ENCODE measurements around the gene NKD2. TPM values are rescaled to one million over a fixed set of nuclear protein-coding genes. Genes with fewer than 3 reads are reported as not detected.

NKD2 gene
- polyA plus RNA-seq, 1 donor (not counting 4 experiments of a cell fraction or from before 2014, with no cell fraction given): not detected

DNA sequence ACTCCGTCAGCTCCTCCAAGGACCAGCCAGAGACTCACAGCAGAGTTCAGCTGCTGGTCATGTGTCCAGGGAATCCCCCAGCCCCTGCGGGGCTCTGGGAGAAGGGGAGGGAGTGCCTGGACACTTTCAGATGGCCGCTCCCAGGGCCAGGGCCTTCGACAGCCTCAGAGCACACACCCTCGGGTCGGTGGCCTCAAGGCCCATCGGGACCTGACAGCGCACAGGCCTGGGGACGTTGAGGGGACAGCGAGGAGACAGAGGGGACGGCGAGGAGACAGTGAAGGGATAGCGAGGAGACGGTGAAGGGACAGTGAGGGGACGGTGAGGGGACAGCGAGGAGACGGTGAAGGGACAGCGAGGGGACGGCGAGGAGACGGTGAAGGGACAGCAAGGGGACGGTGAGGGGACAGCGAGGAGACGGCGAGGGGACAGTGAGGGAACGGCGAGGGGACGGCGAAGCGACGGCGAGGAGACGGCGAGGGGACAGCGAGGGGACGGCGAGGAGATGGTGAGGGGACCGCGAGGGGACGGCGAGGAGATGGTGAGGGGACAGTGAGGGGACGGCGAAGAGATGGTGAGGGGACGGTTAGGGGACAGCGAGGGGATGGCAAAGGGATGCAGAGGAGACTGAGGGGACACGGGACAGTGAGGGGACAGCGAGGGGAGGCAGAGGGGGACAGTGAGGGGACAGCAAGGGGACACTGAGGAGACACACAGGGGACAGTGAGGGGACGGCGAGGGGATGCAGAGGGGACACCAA lies 56.0 kb downstream of the NKD2 start:
- Histone ChIP-seq H3K27ac (ENCODE audit: control insufficient read depth, insufficient read depth, low read length) (no peak overlapping the region), H3K9me3 (ENCODE audit: control insufficient read depth, low read depth, low read length) (no peaks in the 10 kb centered on the region), H2AFZ (ENCODE audit: control insufficient read depth, low read length) (no peak overlapping the region), H4K20me1 (ENCODE audit: control insufficient read depth, extremely low read depth, insufficient read depth, low read length) (no peaks in the 10 kb centered on the region), H3K36me3 (ENCODE audit: control insufficient read depth in 2 of 2, extremely low read depth in 1 of 2, insufficient read depth in 2 of 2, low read length in 2 of 2) (no peaks in the 10 kb centered on the region), H3K4me1 (ENCODE audit: control insufficient read depth, extremely low read depth, insufficient read depth, low read length) (no peaks in the 10 kb centered on the region), H3K9me1 (ENCODE audit: control insufficient read depth, extremely low read depth, insufficient read depth, low read length) (no peaks in the 10 kb centered on the region), H3K9ac (ENCODE audit: control insufficient read depth, extremely low read depth, insufficient read depth, low read length) (no peak overlapping the region), H3K27me3 (ENCODE audit: control insufficient read depth, extremely low read depth, insufficient read depth, low read length) (no peaks in the 10 kb centered on the region), H3K4me2 (ENCODE audit: control insufficient read depth, extremely low read depth, insufficient read depth, low read depth, low read length) (no peak overlapping the region), H3K79me2 (ENCODE audit: control insufficient read depth, insufficient read depth, low read length) (no peaks in the 10 kb centered on the region), H3K4me3 (ENCODE audit: control insufficient read depth in 2 of 3, extremely low read depth in 1 of 3, insufficient read depth in 2 of 3, low read depth in 1 of 3, low read length in 3 of 3) (no peak overlapping the region)
- TF ChIP-seq, protein P1, sequence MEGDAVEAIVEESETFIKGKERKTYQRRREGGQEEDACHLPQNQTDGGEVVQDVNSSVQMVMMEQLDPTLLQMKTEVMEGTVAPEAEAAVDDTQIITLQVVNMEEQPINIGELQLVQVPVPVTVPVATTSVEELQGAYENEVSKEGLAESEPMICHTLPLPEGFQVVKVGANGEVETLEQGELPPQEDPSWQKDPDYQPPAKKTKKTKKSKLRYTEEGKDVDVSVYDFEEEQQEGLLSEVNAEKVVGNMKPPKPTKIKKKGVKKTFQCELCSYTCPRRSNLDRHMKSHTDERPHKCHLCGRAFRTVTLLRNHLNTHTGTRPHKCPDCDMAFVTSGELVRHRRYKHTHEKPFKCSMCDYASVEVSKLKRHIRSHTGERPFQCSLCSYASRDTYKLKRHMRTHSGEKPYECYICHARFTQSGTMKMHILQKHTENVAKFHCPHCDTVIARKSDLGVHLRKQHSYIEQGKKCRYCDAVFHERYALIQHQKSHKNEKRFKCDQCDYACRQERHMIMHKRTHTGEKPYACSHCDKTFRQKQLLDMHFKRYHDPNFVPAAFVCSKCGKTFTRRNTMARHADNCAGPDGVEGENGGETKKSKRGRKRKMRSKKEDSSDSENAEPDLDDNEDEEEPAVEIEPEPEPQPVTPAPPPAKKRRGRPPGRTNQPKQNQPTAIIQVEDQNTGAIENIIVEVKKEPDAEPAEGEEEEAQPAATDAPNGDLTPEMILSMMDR (optimal IDR thresholded peaks at IDR 0.05 in 1 of 3, IDR thresholded peaks at IDR 0.05 in 1 of 3, conservative IDR thresholded peaks at IDR 0.05 in 1 of 3; ENCODE audit: extremely low read depth in 1 of 3, insufficient read depth in 2 of 3, low read length in 3 of 3): no peak
- no peak for TF ChIP-seq EZH2 (IDR thresholded peaks at IDR 0.05; ENCODE audit: low read length)
- dilution Hi-C loops (cut with MboI; ENCODE audit: extremely low pct_ligation_motif_present, low sequenced_read_pairs): no loop called here
- DNase-seq (ENCODE audit: low read depth, low spot score) (no peak), FAIRE-seq (no peak)

DNA sequence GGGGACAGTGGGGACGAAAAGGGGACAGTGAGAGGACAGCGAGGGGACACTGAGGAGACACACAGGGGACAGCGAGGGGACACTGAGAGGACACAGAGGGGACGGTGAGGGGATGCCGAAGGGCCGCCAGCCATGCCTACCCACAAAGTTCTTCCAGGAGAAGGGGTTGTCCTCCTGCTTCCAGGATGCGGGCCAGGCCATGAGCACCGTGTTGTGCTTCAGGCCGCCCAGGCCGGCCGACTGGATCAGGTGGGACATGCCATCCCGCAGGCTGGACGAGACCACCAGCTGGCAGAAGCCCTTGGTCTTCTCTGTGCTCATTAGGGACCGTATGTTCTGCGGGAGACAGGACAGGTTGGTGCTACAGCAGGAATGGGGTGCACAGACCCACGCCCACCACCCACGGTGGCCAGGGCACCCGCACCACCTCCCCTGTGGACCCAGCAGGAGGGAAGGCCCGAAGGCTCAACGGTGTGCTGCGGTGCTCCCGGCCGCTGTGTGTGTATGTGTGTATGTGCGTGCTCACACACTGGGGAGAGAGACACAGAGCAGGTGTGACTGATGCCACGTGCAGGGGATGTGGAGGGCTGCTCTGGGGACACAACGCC lies 56.6 kb downstream of the NKD2 start:
- H3K9me1 ChIP-seq (ENCODE audit: control insufficient read depth, extremely low read depth, insufficient read depth, low read length): no peaks in the 10 kb centered on the region
- no peak for TF ChIP-seq EZH2 (IDR thresholded peaks at IDR 0.05; ENCODE audit: low read length)
- TF ChIP-seq, protein P1 (optimal IDR thresholded peaks at IDR 0.05 in 1 of 3, IDR thresholded peaks at IDR 0.05 in 1 of 3, conservative IDR thresholded peaks at IDR 0.05 in 1 of 3; ENCODE audit: extremely low read depth in 1 of 3, insufficient read depth in 2 of 3, low read length in 3 of 3): no peak
- H3K4me1 ChIP-seq (ENCODE audit: control insufficient read depth, extremely low read depth, insufficient read depth, low read length): no peaks in the 10 kb centered on the region
- no peaks in the 10 kb centered on the region for H3K79me2 ChIP-seq (ENCODE audit: control insufficient read depth, insufficient read depth, low read length)
- H4K20me1 ChIP-seq (ENCODE audit: control insufficient read depth, extremely low read depth, insufficient read depth, low read length): no peaks in the 10 kb centered on the region
- H3K9ac ChIP-seq (ENCODE audit: control insufficient read depth, extremely low read depth, insufficient read depth, low read length): no peak overlapping the region
- no peak for FAIRE-seq
- no peak overlapping the region for H2AFZ ChIP-seq (ENCODE audit: control insufficient read depth, low read length)
- H3K4me2 ChIP-seq (ENCODE audit: control insufficient read depth, extremely low read depth, insufficient read depth, low read depth, low read length): no peak overlapping the region
- no peaks in the 10 kb centered on the region for H3K36me3 ChIP-seq (ENCODE audit: control insufficient read depth in 2 of 2, extremely low read depth in 1 of 2, insufficient read depth in 2 of 2, low read length in 2 of 2)
- DNase-seq (ENCODE audit: low read depth, low spot score): no peak
- H3K4me3 ChIP-seq (ENCODE audit: control insufficient read depth in 2 of 3, extremely low read depth in 1 of 3, insufficient read depth in 2 of 3, low read depth in 1 of 3, low read length in 3 of 3): no peak overlapping the region
- H3K9me3 ChIP-seq (ENCODE audit: control insufficient read depth, low read depth, low read length): no peaks in the 10 kb centered on the region
- no peak overlapping the region for H3K27ac ChIP-seq (ENCODE audit: control insufficient read depth, insufficient read depth, low read length)
- H3K27me3 ChIP-seq (ENCODE audit: control insufficient read depth, extremely low read depth, insufficient read depth, low read length): no peaks in the 10 kb centered on the region
- dilution Hi-C loops (cut with MboI; ENCODE audit: extremely low pct_ligation_motif_present, low sequenced_read_pairs): no loop called here
